Sigmoid colon (tissue), 7 donors: ENCODE data around the gene DCAF15. TPM values are rescaled to one million over a fixed set of nuclear protein-coding genes. Genes with fewer than 3 reads are reported as not detected.
A peak's percentile ranks its signal among the peaks of the same experiment; 100 is the strongest.

Source experiments
- DNase-seq: peaks from one replicate; pipeline ENCODE4 v3.0.0-alpha.2; 2019
- H3K27ac ChIP-seq, 4 donors: fragments of 200-600 bp; sonication (generic); one replicate each; pipeline ENCODE4 v1.5.1; 2016 to 2019; ENCODE audit warnings: mild to moderate bottlenecking in 1 of 4
- H3K27me3 ChIP-seq, 3 donors: fragments of 200-600 bp; sonication (generic); one replicate each; pipeline ENCODE4 v1.5.1; 2019; ENCODE audit warnings: mild to moderate bottlenecking in 1 of 3
- H3K36me3 ChIP-seq, 4 donors: fragments of 200-600 bp; sonication (generic); one replicate each; pipeline ENCODE4 v1.5.1; 2016 to 2019
- H3K4me1 ChIP-seq, 4 donors: fragments of 200-600 bp; sonication (generic); one replicate each; pipeline ENCODE4 v1.5.1; 2017 to 2019
- H3K4me3 ChIP-seq, 4 donors: fragments of 200-600 bp; sonication (generic); one replicate each; pipeline ENCODE4 v1.5.1; 2017 to 2019; ENCODE audit warnings: mild to moderate bottlenecking in 2 of 4, moderate library complexity in 1 of 4
- H3K9me3 ChIP-seq, 4 donors: fragments of 200-600 bp in 3 of 4; sonication (generic) in 3 of 4; one replicate each; pipeline versions ENCODE4 v1.5.1 to v1.6.1; 2013 to 2019
- CTCF ChIP-seq, 4 experiments: fragments of 450-650 bp in 3 of 4; fragments of 200-600 bp in 1 of 4; IDR thresholded peaks; one replicate each; pipeline ENCODE4 v1.5.1; 2016 to 2019; ENCODE audit warnings: antibody characterized with exemption in 4 of 4, mild to moderate bottlenecking in 3 of 4, moderate library complexity in 2 of 4
- EP300 ChIP-seq, 4 donors: sonication (generic); formaldehyde crosslinking; IDR thresholded peaks; one replicate each; pipeline ENCODE4 v1.6.1; 2017; ENCODE audit warnings: antibody characterized with exemption in 4 of 4
- POLR2A ChIP-seq, 2 donors: fragments of 450-650 bp; IDR thresholded peaks; one replicate each; pipeline ENCODE4 v1.6.1; 2016; ENCODE audit warnings: antibody characterized with exemption in 2 of 2, mild to moderate bottlenecking in 2 of 2, moderate library complexity in 2 of 2
- POLR2AphosphoS5 ChIP-seq, 4 donors: sonication (generic); formaldehyde crosslinking; IDR thresholded peaks; one replicate each; pipeline ENCODE4 v1.6.1; 2017; ENCODE audit warnings: antibody characterized with exemption in 4 of 4
- WGBS, 2 donors: extraction: QIAGEN DNeasy Blood & Tissue Kit; methylation state at CpG; one replicate each; pipeline ENCODE4 v1.1.7; 2013; 5-methylcytosine and 5-hydroxymethylcytosine counted together
- intact Hi-C: fragments of 100-400 bp; cut with DNase I; formaldehyde crosslinking; loops from one replicate; pipeline ENCODE4 v1.15.1; 2023
- polyA plus RNA-seq, 3 donors: library from polyadenylated mRNA; stranded (reverse); fragments of 200-250 nt; gene quantifications; one replicate each; pipeline ENCODE4 v1.2.3, GENCODE V29; 2013
- total RNA-seq, 4 donors: library from RNA; depleted of rRNA; stranded (reverse); fragments of >200 nt; gene quantifications; one replicate each; pipeline ENCODE4 v1.1.0, GENCODE V29; 2016
- donor health status: healthy with polysubstance abuse.
- donor health status: Bipolar disorder and iron deficiency.
- donor health status: healthy.

The DCAF15 gene
- total and polyA plus RNA-seq, 7 donors: 7.9 to 46.2 (median 11.3) TPM

GRCh38 chr19:13951043-13951442 is 1.3 kb upstream of the DCAF15 start:
- no peaks in the 10 kb centered on the region for H3K27me3 ChIP-seq
- H3K27ac ChIP-seq: no peak overlapping the region
- 83 to 94% methylated on average over 2 of the region's 2 CpGs for WGBS, 2 donors
- no peaks in the 10 kb centered on the region for H3K9me3 ChIP-seq
- TF ChIP-seq CTCF (IDR thresholded peaks at IDR 0.05) (no peak), EP300 (IDR thresholded peaks at IDR 0.05) (no peak), POLR2AphosphoS5 (IDR thresholded peaks at IDR 0.05) (no peak), POLR2A (IDR thresholded peaks at IDR 0.05) (no peak)
- no peak overlapping the region for H3K4me3 ChIP-seq
- DNase-seq: no peak
- peaks cover 0 to 21% (median 15%) of the 10 kb centered on the region in 4 donors for H3K4me1 ChIP-seq
- intact Hi-C loops: loop anchor here (5.0 kb wide), 2 partner anchors 154 to 169 kb away; partner anchors contain the start of gene ZSWIM4
- H3K36me3 ChIP-seq: peaks cover 8 to 17% (median 14%) of the 10 kb centered on the region in 4 donors

- Histone ChIP-seq H3K9me3 (no peaks in the 10 kb centered on the region), H3K4me3 (peak overlapping the region; percentile 25 to 96 (median 62)), H3K36me3 (peaks cover 15 to 25% (median 21%) of the 10 kb centered on the region in 4 donors), H3K27ac (peak overlapping the region in 3 of 4 donors; percentile 18 to 38 (median 37)), H3K4me1 (peaks cover 0 to 21% (median 15%) of the 10 kb centered on the region in 4 donors), H3K27me3 (no peaks in the 10 kb centered on the region)
- TF ChIP-seq POLR2A (IDR thresholded peaks at IDR 0.05) (no peak), POLR2AphosphoS5 (IDR thresholded peaks at IDR 0.05) (no peak), EP300 (IDR thresholded peaks at IDR 0.05) (no peak), CTCF (IDR thresholded peaks at IDR 0.05) (no peak)
- no peak for DNase-seq
- intact Hi-C loops: loop anchor here (1.0 to 5.0 kb wide), 4 partner anchors 55 to 169 kb away; partner anchors contain the start of genes RFX1 and ZSWIM4
- 8 to 12% methylated on average over 20 of the region's 20 CpGs for WGBS, 2 donors
Observed at GRCh38 chr19:13951799-13952153, 533 bp upstream of the DCAF15 start.

DNA sequence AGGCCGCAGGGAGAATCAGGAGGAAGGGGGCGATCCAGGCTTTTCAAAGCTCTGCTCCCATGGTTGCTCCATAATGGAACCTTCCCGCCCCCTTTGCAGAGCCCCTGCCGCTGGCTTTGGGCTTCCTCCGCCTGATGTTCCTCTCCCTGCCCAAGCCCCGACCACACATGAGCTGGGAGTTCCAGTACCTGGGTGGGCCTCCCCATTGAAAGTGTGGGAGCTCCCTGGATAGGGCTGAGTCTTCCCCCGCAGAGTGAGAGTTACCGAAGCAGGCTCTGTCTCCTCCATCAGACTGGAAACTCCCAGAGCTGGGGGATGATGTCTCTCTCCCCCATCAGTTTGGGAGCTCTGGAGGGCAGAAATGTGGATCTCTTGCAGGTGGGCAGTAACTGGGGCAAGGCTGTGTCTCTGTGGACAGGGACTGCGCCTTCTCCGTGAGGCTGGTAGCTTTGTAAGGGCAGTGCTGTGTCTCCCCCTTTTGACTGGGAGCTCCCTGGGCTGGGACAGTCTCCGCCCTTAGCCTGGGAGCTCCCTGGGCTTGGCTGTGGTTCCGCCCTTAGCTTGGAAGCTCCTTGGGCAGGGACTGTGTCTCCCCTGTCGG is 722 bp downstream of the DCAF15 start:
- 1 to 10% methylated on average over 13 of the region's 13 CpGs for WGBS, 2 donors
- Histone ChIP-seq H3K9me3 (no peaks in the 10 kb centered on the region), H3K27me3 (no peaks in the 10 kb centered on the region), H3K36me3 (peaks cover 18 to 37% (median 28%) of the 10 kb centered on the region in 4 donors), H3K4me3 (peak overlapping the region; percentile 89 to 96 (median 92)), H3K27ac (peak overlapping the region; percentile 84 to 88 (median 88)), H3K4me1 (peaks cover 0 to 21% (median 15%) of the 10 kb centered on the region in 4 donors)
- intact Hi-C loops: loop anchor here (1.0 to 5.0 kb wide), 4 partner anchors 53 to 171 kb away; partner anchors contain the start of genes RFX1 and ZSWIM4
- DNase-seq: peak; percentile 66
- peak in 1 of 2 donors; percentile 25 for TF ChIP-seq POLR2A (IDR thresholded peaks at IDR 0.05)
- TF ChIP-seq CTCF (IDR thresholded peaks at IDR 0.05): no peak

- Histone ChIP-seq H3K9me3 (no peaks in the 10 kb centered on the region), H3K4me1 (peaks cover 0 to 21% (median 15%) of the 10 kb centered on the region in 4 donors), H3K27me3 (no peaks in the 10 kb centered on the region), H3K27ac (no peak overlapping the region), H3K36me3 (peaks cover 18 to 49% (median 31%) of the 10 kb centered on the region in 4 donors), H3K4me3 (no peak overlapping the region)
- intact Hi-C loops: loop anchor here (5.0 kb wide), 2 partner anchors 157 to 172 kb away; partner anchors contain the start of gene ZSWIM4
- TF ChIP-seq EP300 (IDR thresholded peaks at IDR 0.05) (no peak), POLR2A (IDR thresholded peaks at IDR 0.05) (no peak), CTCF (IDR thresholded peaks at IDR 0.05) (no peak), POLR2AphosphoS5 (IDR thresholded peaks at IDR 0.05) (no peak)
- 92 to 94% methylated on average over 15 of the region's 15 CpGs for WGBS, 2 donors
- peak; percentile 63 for DNase-seq
Observed at GRCh38 chr19:13954185-13954584, 1.9 kb downstream of the DCAF15 start.
